Right ventricle myocardium inferior (tissue), 1 donor: ENCODE measurements around the gene SUN5. TPM values are rescaled to one million over a fixed set of nuclear protein-coding genes. Genes with fewer than 3 reads are reported as not detected.
"Not testable (repeated sequence)": the region's sequence is repeated elsewhere in the genome, so short reads cannot be mapped to it uniquely, and the experiment has no call there.

ENCODE experiments used
- ATAC-seq: fragments of 200-7000 bp; cut with Tn5 transposase; one replicate; pipeline ENCODE4 v1.9.1; 2020; ENCODE audit warnings: mild to moderate bottlenecking, moderate library complexity
- DNase-seq: peaks from one replicate; pipeline ENCODE4 v3.0.0; 2021; ENCODE audit errors: missing footprints
- intact Hi-C: fragments of 100-400 bp; cut with DNase I; formaldehyde crosslinking; loops from one replicate; pipeline ENCODE4 v1.11.0; 2022
- total RNA-seq: library from RNA; stranded (reverse); fragmentation: NEBNext Ultra II Directional; extraction: Animal tissue kit (Norgen Biotek cat#: 25700); gene quantifications from one replicate; pipeline ENCODE4 v1.2.1, GENCODE V29; 2021
- donor health status: DM: no; HTN: yes; CAD: no; lungs with severe emphysema.

SUN5 gene
- total RNA-seq, 1 donor from 2014 or later = not detected

DNA sequence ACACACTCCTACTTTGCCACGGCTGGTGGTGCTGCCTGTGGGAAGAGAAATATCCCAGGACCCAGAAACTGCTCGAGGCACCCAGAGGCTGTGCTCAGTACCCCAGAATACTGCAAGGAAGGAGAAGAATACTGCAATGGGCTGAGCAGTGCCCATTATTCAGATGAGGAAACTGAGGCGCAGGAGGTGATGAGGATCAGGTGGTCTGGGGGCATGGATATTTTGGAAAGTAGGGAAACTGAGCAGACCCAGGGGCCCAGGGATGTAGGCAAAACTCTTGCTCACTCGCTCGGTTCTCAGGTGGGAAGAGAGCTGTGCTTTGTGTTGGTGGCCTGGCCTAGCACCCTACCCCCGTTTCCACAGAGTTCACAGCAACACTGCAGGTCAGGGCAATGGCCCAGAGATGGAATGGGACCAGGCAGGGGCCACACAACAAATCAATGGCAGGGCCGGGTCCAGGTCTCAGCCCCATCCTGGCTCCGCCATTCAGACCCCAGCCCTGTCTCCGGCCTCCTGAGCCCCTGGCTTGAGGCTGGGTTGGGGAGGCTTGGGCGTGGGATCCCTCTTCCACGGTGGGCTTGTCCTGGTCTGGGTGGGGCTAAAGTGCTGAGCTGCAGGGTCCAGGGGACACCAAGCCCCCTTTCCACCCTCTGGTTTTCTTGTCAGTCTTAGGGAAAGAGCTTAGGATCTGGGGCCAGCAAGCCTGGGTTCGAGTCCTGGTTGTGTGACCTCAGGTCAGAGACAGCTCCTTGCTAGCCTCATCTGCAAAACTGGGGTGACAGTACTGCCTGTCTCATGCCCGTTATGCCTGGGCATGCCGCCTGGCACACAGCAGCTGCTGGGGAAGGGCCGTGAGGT lies 33.9 kb downstream of the SUN5 start:
- intact Hi-C loops = no loop called here
- ATAC-seq (no peak), DNase-seq (no peak)

DNA sequence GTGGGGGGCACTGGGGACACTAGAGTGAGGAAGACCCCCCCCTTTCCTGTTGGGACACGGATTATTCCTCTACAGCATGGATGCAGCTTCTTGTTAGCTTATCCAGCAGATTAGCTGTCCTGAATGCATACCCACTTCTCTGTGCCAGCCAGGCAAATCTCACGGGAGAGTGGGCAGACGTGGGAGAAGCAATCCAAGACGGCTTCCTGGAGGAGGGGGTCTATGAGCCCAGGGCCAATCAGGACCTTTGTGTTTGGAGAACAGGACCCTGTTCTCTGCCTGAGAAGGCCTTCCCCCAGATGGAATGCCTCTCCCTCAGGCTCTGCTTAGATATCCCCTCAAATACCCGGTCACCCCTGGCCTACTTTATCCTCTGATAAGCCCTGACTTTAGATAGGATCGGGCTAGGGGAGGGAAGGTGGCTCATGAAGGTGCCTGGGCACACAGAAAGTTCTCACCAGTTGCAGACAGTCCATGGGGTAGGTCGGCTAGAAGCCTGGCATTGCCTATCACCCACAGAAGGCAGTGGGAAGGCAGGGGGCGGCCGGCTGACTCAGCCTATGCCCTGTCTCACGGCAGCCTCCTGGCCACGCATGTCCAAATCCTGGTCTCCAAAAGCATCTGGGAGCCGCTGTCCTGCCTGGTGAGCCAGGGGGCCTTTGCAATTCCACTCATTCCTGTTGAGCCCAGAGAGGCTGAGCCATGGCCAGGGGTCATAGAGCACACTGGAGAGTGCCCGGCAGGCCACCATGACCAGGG lies 34.7 kb downstream of the SUN5 start:
- no peak for DNase-seq
- intact Hi-C loops = no loop called here
- ATAC-seq = no peak

- no peak for DNase-seq
- intact Hi-C loops = no loop called here
- ATAC-seq = no peak
Observed at GRCh38 chr20:32968478-32969241, 35.6 kb downstream of the SUN5 start.

GRCh38 chr20:32967961-32968457 lies 36.2 kb downstream of the SUN5 start:
- ATAC-seq (no peak), DNase-seq (no peak)
- intact Hi-C loops = no loop called here

DNA sequence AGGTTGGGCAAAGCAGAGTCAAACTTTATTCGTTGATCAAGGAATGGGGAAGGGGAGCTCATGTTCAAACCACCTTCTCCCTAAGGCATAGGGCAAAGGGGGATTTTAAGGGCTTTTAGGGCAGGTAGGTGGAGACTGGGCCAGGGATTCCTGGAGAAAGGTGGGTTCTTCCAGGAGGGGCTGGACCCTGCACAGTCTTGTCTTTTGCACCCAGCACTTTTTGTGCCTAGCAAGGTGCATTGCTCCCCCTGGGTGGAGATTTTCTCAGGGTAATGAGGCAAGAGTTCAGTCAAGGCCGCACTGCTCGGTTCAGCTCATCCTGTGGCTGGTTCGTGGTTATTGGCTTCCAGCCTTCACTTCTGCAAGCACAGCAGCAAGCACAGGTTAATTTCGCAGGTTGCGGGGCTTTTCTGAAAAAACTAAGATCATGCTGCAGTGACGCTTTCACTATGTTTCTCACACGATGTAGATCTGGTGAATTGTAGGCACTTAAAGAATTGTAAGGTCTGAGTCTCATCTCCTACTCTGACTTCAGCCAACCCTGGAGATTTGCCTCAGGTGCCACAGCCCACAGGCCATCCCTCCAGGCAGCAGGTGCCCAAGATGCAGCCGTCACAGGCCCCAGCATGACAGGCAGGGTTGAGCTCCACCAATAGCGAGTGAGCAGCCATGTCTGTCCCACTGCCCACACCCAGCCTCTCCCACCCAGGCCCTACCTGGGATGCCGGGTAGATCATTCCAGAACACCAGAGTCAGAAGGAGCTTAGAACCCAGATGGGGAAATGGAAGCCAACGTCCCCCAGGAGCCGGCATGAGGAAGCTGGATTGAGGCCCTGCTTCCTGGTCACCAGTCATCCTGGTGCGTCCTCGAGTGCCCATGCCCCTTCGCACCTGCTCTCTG lies 37.1 kb downstream of the SUN5 start:
- intact Hi-C loops = no loop called here
- no peak for DNase-seq
- ATAC-seq = no peak

- DNase-seq = no peak
- ATAC-seq = no peak
- intact Hi-C loops = no loop called here
Observed at GRCh38 chr20:32966382-32966781, 37.9 kb downstream of the SUN5 start.

GRCh38 chr20:32965581-32966373 lies 38.5 kb downstream of the SUN5 start:
- ATAC-seq (no peak), DNase-seq (no peak)
- intact Hi-C loops = no loop called here

GRCh38 chr20:32965115-32965514 lies 39.1 kb downstream of the SUN5 start:
- DNase-seq (no peak), ATAC-seq (no peak)
- intact Hi-C loops = no loop called here

- intact Hi-C loops = no loop called here
- DNase-seq (no peak), ATAC-seq (no peak)
Observed at GRCh38 chr20:32964575-32964974, 39.7 kb downstream of the SUN5 start.

- DNase-seq = no peak
- no peak for ATAC-seq
- intact Hi-C loops = no loop called here
Observed at GRCh38 chr20:32963176-32963575, 41.1 kb downstream of the SUN5 start.

DNA sequence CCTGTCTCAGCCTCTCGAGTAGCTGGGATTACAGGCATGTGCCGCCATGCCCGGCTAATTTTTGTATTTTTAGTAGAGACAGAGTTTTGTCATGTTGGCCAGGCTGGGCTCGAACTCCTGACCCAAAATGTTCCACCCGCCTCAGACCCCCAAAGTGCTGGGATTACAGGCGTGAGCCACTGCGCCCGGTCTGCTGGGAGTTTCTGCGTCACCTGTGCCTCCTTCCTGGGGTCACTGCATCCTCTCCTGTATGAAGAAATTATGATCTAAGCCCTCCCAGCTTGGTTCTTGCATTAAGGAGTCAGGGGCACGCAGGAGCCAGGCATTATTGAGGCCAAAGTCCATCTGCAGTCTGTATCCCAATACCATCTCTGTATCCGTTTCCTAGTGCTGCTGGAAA lies 41.6 kb downstream of the SUN5 start:
- DNase-seq, ATAC-seq, intact Hi-C loops: not testable (repeated sequence)

- ATAC-seq (no peak), DNase-seq (no peak)
- intact Hi-C loops = no loop called here
Observed at GRCh38 chr20:32962053-32962452, 42.2 kb downstream of the SUN5 start.

DNA sequence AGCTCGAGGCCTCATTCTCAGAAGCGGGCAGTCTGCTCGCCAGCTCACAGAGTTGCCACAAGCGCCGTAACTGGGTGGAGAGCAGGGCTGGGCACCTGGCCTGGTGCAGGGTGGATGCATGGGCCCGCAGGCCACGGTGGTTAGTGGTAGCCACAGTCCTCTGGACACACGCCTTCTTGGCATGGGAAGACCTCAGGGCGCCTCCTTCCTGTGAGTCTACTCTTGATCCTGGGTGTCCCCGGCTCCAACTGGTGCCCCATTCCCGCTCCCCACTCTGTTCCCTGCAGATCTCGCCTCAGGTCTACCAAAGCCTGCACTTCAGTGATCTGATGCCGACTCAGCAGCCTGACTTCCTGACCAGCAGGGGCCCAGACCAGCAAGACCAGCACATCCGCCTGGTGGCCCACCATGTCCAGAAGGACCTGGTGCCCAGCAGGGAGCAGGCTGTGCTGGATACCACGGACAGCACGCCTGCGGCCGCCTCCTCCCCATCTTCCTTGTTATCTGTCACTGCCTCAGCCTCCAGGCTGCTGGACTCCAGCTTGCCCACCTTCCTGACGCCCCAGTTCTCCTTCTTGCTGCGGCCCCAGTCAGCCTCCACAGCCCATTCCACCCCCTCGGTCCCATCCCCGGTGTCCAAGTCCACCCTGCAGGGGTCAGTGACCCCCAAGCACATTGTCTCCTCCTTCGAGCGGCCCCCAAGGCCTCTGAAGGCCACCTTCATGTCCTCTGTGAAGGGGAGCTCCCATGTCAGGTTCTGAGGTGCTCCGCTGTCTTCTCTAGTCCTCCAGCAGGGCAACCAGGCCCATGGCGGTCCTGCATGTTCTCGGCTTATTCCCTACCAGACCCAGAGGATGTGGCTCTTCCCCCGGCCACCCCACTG lies 43.1 kb downstream of the SUN5 start:
- intact Hi-C loops = no loop called here
- DNase-seq = no peak
- ATAC-seq = no peak

DNA sequence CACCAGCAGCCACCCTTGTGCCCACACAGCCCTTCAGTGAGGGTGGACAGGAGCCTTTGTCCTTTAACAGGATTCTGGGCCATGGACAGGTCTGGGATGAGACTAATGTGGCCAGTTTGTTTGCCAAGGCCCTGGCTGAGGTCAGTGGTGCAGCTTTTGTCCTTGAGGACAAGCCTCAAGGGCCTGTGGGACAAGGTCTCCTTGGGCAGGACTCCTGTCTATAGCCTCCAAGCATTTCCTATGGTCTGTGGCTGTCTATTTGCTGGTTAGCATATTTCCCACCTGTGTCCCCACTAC lies 44.1 kb downstream of the SUN5 start:
- no peak for ATAC-seq

GRCh38 chr20:32959351-32960221 lies 44.6 kb downstream of the SUN5 start:
- intact Hi-C loops = no loop called here
- DNase-seq = no peak
- ATAC-seq = no peak

More for the DNA sequence above, 44.1 kb downstream of the SUN5 start:
- intact Hi-C loops = no loop called here
- no peak for DNase-seq

DNA sequence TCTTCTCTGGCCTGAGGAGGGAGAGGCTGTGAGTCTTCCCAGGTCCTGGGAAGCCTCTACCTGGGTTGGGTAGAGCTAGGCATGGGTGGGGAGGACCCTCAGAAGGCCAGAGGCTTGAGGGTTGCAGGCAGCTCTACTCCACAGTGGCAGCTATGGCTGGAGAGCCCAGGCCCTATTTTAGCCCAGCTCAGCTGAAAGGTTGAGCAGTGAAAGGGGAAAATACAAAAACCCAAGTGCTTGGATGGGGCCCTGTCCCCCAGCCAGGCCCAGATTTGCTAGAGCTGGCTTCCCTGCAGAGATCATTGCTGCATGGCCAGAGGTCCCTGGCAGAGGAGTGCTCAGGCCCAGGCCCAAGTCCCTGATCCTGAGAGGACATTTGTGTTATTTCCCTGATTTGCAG lies 45.7 kb downstream of the SUN5 start:
- intact Hi-C loops = no loop called here
- ATAC-seq (no peak), DNase-seq (no peak)
